Jurkat, Clone E6-1 (cell line): ENCODE results near the gene PROCA1.

Experiments used
- DNase-seq: peaks from one replicate; pipeline ENCODE4 v3.0.0-alpha.2; 2011; ENCODE audit warnings: low read depth, low spot score
- H3K4me3 ChIP-seq: 2 replicates; pipeline ENCODE4 v1.5.1; 2011; ENCODE audit warnings: mild to moderate bottlenecking, low read length, control low read depth, moderate library complexity

Gene PROCA1

GRCh38 chr17:28657756-28658155, 53.9 kb downstream of the PROCA1 start:
- DNase-seq: no peak
- H3K4me3 ChIP-seq: no peak overlapping the region

DNA sequence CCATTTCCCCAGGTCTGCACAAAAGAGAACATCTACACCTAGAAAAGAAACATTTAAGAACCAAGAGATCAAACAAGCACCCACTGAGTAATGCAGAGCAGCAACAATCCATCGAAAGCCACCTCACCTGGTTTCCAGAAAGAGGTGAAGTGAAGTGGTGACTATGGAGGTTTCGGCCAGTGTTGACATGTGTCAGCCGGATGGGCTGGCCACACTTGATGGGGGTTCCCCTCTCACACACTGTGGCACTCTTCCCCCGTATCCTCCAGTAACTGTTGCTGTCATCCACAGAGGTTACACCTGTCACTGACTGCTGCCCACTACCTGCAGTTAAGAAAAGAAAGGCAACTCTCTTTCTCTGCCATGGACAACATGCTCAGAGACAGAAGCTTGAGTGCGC, 56.5 kb downstream of the PROCA1 start:
- DNase-seq: no peak

More for the DNA sequence above, 56.5 kb downstream of the PROCA1 start:
- no peak overlapping the region for H3K4me3 ChIP-seq
